GM21423 (cell line): ENCODE measurements around the gene COG7.
A peak's percentile ranks its signal among the peaks of the same experiment; 100 is the strongest.
"Not testable (repeated sequence)": the region's sequence is repeated elsewhere in the genome, so short reads cannot be mapped to it uniquely, and the experiment has no call there.

Source experiments
- ATAC-seq: cut with Tn5 transposase; IDR thresholded peaks from one replicate; pipeline ENCODE4 v1.9.1; 2021; ENCODE audit warnings: mild to moderate bottlenecking, moderate library complexity; ENCODE audit not compliant: unreplicated experiment

COG7 gene

GRCh38 chr16:23452572-23453337 is at the start of gene COG7:
Gene COG7 (minus strand): TSS chr16:23453189. CDS start chr16:23452994, 195 bp downstream.
- ATAC-seq = peak; percentile 85

GRCh38 chr16:23502466-23502865 is 49.5 kb upstream of the COG7 start:
- ATAC-seq = no peak

- ATAC-seq = no peak
These were observed 48.3 kb upstream of the COG7 start for GRCh38 chr16:23501291-23501690.

- no peak for ATAC-seq
These were observed 47.9 kb upstream of the COG7 start for GRCh38 chr16:23500862-23501225.

- no peak for ATAC-seq
These were observed 47.3 kb upstream of the COG7 start for GRCh38 chr16:23500212-23500861.

GRCh38 chr16:23499801-23500200 is 46.8 kb upstream of the COG7 start:
- no peak for ATAC-seq

GRCh38 chr16:23498863-23499262 is 45.9 kb upstream of the COG7 start:
- ATAC-seq = no peak

- ATAC-seq = no peak
These were observed 44.5 kb upstream of the COG7 start for GRCh38 chr16:23497543-23497868.

- no peak for ATAC-seq
These were observed 44.0 kb upstream of the COG7 start for GRCh38 chr16:23496821-23497542.

GRCh38 chr16:23495671-23496070 is 42.7 kb upstream of the COG7 start:
- no peak for ATAC-seq

- no peak for ATAC-seq
These were observed 41.2 kb upstream of the COG7 start for GRCh38 chr16:23494188-23494587.

- ATAC-seq = no peak
These were observed 38.8 kb upstream of the COG7 start for GRCh38 chr16:23491490-23492391.

GRCh38 chr16:23486480-23486879 is 33.5 kb upstream of the COG7 start:
- no peak for ATAC-seq

GRCh38 chr16:23485841-23486240 is 32.9 kb upstream of the COG7 start:
- ATAC-seq = no peak

GRCh38 chr16:23485257-23485614 is 32.2 kb upstream of the COG7 start:
- no peak for ATAC-seq

GRCh38 chr16:23484510-23485256 is 31.7 kb upstream of the COG7 start:
- no peak for ATAC-seq

GRCh38 chr16:23483492-23483891 is 30.5 kb upstream of the COG7 start:
- not testable (repeated sequence) for ATAC-seq

GRCh38 chr16:23482778-23483177 is 29.8 kb upstream of the COG7 start:
- no peak for ATAC-seq

- ATAC-seq = no peak
These were observed 27.3 kb upstream of the COG7 start for GRCh38 chr16:23480257-23480656.

- ATAC-seq = no peak
These were observed 26.1 kb upstream of the COG7 start for GRCh38 chr16:23479138-23479537.
